HepG2 (cell line): ENCODE data around the gene TMC2. TPM values are rescaled to one million over a fixed set of nuclear protein-coding genes. Genes with fewer than 3 reads are reported as not detected.

Source experiments
- AKNA ChIP-seq: sonication (generic); formaldehyde crosslinking; IDR thresholded peaks from 2 replicates; pipeline ENCODE4 v1.4.0; 2020; ENCODE audit warnings: missing genetic modification reagents, borderline replicate concordance
- GATA4 ChIP-seq: sonication (generic); IDR thresholded peaks from 2 replicates; pipeline ENCODE4 v1.6.1; 2016; ENCODE audit warnings: antibody characterized with exemption, low read depth, borderline replicate concordance
- GATAD2A ChIP-seq: IDR thresholded peaks from 2 replicates; pipeline ENCODE4 v1.6.1; 2016
- HMG20B ChIP-seq: conservative IDR thresholded peaks from 2 replicates; pipeline ENCODE4 v1.6.1; 2016; ENCODE audit warnings: missing genetic modification reagents, missing compliant biosample characterization
- HNRNPH1 ChIP-seq: fragments of 200-400 bp; formaldehyde crosslinking; optimal IDR thresholded peaks from 2 replicates; pipeline ENCODE3; 2017; ENCODE audit warnings: mild to moderate bottlenecking, low read depth, low read length
- JDP2 ChIP-seq: sonication (generic); formaldehyde crosslinking; IDR thresholded peaks from 2 replicates; pipeline ENCODE4 v1.8.1; 2022; ENCODE audit warnings: missing genetic modification reagents, borderline replicate concordance
- KLF12 ChIP-seq: sonication (generic); formaldehyde crosslinking; IDR thresholded peaks from 2 replicates; pipeline ENCODE4 v1.4.0; 2020; ENCODE audit warnings: missing genetic modification reagents, borderline replicate concordance
- PHF5A ChIP-seq: IDR thresholded peaks from one replicate; pipeline ENCODE4 v1.6.1; 2018; ENCODE audit warnings: low read depth, missing genetic modification reagents; ENCODE audit not compliant: unreplicated experiment
- PRMT3 ChIP-seq: sonication (generic); formaldehyde crosslinking; IDR thresholded peaks from 2 replicates; pipeline ENCODE4 v1.8.1; 2022; ENCODE audit warnings: low read depth, mild to moderate bottlenecking, moderate library complexity, missing genetic modification reagents, borderline replicate concordance
- ZC3H13 ChIP-seq: sonication (generic); formaldehyde crosslinking; IDR thresholded peaks from 2 replicates; pipeline ENCODE4 v1.8.1; 2023; ENCODE audit warnings: mild to moderate bottlenecking, missing genetic modification reagents, moderate library complexity
- ZMYM4 ChIP-seq: sonication (generic); formaldehyde crosslinking; IDR thresholded peaks from 2 replicates; pipeline ENCODE4 v1.8.1; 2023; ENCODE audit warnings: mild to moderate bottlenecking, missing genetic modification reagents
- ZNF326 ChIP-seq: sonication (generic); formaldehyde crosslinking; IDR thresholded peaks from 2 replicates; pipeline ENCODE4 v1.4.0; 2020; ENCODE audit warnings: missing genetic modification reagents, borderline replicate concordance
- ZNF33B ChIP-seq: sonication (generic); formaldehyde crosslinking; IDR thresholded peaks from 2 replicates; pipeline ENCODE4 v1.5.1; 2020; ENCODE audit warnings: mild to moderate bottlenecking, missing genetic modification reagents
- ZNF350 ChIP-seq: sonication (generic); formaldehyde crosslinking; IDR thresholded peaks from 2 replicates; pipeline ENCODE4 v1.4.0; 2020; ENCODE audit warnings: mild to moderate bottlenecking, low read depth, missing genetic modification reagents, borderline replicate concordance
- ZNF644 ChIP-seq: IDR thresholded peaks from 2 replicates; pipeline ENCODE4 v1.6.1; 2016; ENCODE audit warnings: low read depth
- ZNF792 ChIP-seq: IDR thresholded peaks from 2 replicates; pipeline ENCODE4 v1.6.1; 2016
- ZNF83 ChIP-seq: sonication (generic); formaldehyde crosslinking; IDR thresholded peaks from 2 replicates; pipeline ENCODE4 v1.4.0; 2020; ENCODE audit warnings: missing genetic modification reagents, mild to moderate bottlenecking, borderline replicate concordance
- polyA plus RNA-seq, 8 experiments: library from polyadenylated mRNA; depleted of rRNA in 3 of 8; stranded (reverse) in 7 of 8; unstranded in 1 of 8; fragments of >200 nt; fragmentation: Illumina TruSeq in 4 of 8; extraction: Trizol in 4 of 8; gene quantifications; 2 replicates each; pipeline versions ENCODE4 v1.2.1 to v1.2.3, GENCODE V29; 2011 to 2016; ENCODE audit warnings: low read depth in 4 of 8, missing spikeins in 1 of 8, mixed read lengths in 1 of 8; ENCODE audit not compliant: insufficient read depth in 1 of 8
- total RNA-seq, 5 experiments: library from RNA; depleted of rRNA; stranded (reverse); fragments of >200 nt; fragmentation: Illumina TruSeq; extraction: Trizol; gene quantifications; 2 replicates each; pipeline ENCODE4 v1.2.3, GENCODE V29; 2016; ENCODE audit warnings: low read depth in 1 of 5
- TF ChIP-seq, protein P1 (sequence below): sonication (generic); formaldehyde crosslinking; IDR thresholded peaks from 2 replicates; pipeline ENCODE4 v1.4.0; 2020; ENCODE audit warnings: low read depth, missing genetic modification reagents
- TF ChIP-seq, protein P2 (sequence below): sonication (generic); formaldehyde crosslinking; IDR thresholded peaks from 2 replicates; pipeline ENCODE4 v1.5.0; 2020; ENCODE audit warnings: mild to moderate bottlenecking, missing genetic modification reagents, moderate library complexity

Gene TMC2
- total and polyA plus RNA-seq, 2 of the 13 experiments (the other 11 are each of a cell fraction or from before 2014, with no cell fraction given), result not detected

GRCh38 chr20:2663887-2664719, 127.7 kb downstream of the TMC2 start, which contains the start of gene IDH3B (continued):
- peak; percentile 95 for TF ChIP-seq ZMYM4 (CRISPR knock-in tag)
- peak; percentile 87 for TF ChIP-seq GATA4
- no peak; the same call in 1 of the 2 replicates for TF ChIP-seq AKNA
- TF ChIP-seq ZNF644 (CRISPR knock-in tag), result peak; percentile 26; the same call in 1 of the 2 replicates
- peak; percentile 90 for TF ChIP-seq ZNF792
- no peak for TF ChIP-seq HNRNPH1
- TF ChIP-seq ZC3H13, result peak; percentile 45; the same call in 1 of the 2 replicates
- peak; percentile 84; the same call in 1 of the 2 replicates for TF ChIP-seq ZNF83
- no peak; the same call in 1 of the 2 replicates for TF ChIP-seq JDP2 (CRISPR knock-in tag)
- TF ChIP-seq ZNF33B (CRISPR knock-in tag), result peak; percentile 98
- TF ChIP-seq, protein P1, sequence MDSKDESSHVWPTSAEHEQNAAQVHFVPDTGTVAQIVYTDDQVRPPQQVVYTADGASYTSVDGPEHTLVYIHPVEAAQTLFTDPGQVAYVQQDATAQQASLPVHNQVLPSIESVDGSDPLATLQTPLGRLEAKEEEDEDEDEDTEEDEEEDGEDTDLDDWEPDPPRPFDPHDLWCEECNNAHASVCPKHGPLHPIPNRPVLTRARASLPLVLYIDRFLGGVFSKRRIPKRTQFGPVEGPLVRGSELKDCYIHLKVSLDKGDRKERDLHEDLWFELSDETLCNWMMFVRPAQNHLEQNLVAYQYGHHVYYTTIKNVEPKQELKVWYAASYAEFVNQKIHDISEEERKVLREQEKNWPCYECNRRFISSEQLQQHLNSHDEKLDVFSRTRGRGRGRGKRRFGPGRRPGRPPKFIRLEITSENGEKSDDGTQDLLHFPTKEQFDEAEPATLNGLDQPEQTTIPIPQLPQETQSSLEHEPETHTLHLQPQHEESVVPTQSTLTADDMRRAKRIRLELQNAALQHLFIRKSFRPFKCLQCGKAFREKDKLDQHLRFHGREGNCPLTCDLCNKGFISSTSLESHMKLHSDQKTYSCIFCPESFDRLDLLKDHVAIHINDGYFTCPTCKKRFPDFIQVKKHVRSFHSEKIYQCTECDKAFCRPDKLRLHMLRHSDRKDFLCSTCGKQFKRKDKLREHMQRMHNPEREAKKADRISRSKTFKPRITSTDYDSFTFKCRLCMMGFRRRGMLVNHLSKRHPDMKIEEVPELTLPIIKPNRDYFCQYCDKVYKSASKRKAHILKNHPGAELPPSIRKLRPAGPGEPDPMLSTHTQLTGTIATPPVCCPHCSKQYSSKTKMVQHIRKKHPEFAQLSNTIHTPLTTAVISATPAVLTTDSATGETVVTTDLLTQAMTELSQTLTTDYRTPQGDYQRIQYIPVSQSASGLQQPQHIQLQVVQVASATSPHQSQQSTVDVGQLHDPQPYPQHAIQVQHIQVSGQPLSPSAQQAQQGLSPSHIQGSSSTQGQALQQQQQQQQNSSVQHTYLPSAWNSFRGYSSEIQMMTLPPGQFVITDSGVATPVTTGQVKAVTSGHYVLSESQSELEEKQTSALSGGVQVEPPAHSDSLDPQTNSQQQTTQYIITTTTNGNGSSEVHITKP, result peak; percentile 95
- TF ChIP-seq, protein P2, sequence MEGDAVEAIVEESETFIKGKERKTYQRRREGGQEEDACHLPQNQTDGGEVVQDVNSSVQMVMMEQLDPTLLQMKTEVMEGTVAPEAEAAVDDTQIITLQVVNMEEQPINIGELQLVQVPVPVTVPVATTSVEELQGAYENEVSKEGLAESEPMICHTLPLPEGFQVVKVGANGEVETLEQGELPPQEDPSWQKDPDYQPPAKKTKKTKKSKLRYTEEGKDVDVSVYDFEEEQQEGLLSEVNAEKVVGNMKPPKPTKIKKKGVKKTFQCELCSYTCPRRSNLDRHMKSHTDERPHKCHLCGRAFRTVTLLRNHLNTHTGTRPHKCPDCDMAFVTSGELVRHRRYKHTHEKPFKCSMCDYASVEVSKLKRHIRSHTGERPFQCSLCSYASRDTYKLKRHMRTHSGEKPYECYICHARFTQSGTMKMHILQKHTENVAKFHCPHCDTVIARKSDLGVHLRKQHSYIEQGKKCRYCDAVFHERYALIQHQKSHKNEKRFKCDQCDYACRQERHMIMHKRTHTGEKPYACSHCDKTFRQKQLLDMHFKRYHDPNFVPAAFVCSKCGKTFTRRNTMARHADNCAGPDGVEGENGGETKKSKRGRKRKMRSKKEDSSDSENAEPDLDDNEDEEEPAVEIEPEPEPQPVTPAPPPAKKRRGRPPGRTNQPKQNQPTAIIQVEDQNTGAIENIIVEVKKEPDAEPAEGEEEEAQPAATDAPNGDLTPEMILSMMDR (CRISPR knock-in tag), result peak; percentile 22
- TF ChIP-seq HMG20B (CRISPR knock-in tag), result no peak; the same call in 1 of the 2 replicates
- TF ChIP-seq GATAD2A (CRISPR knock-in tag), result peak; percentile 70
- TF ChIP-seq PRMT3, result no peak
- peak; percentile 39; the same call in 1 of the 2 replicates for TF ChIP-seq KLF12 (CRISPR knock-in tag)
- TF ChIP-seq PHF5A (CRISPR knock-in tag), result no peak
- TF ChIP-seq ZNF326 (CRISPR knock-in tag), result no peak
- peak; percentile 98 for TF ChIP-seq ZNF350 (CRISPR knock-in tag)
